Liver (tissue), 9 donors: ENCODE data around the gene AKAP13. TPM values are rescaled to one million over a fixed set of nuclear protein-coding genes. Genes with fewer than 3 reads are reported as not detected.

Experiments used
- DNase-seq: peaks from one replicate; pipeline ENCODE4 v3.0.0-alpha.2; 2017; ENCODE audit warnings: low spot score
- H3K27ac ChIP-seq, 2 donors: one replicate each; pipeline ENCODE4 v1.7.0; 2013; ENCODE audit warnings: inconsistent platforms in 2 of 2, low read length in 2 of 2, control low read depth in 1 of 2, low read depth in 1 of 2, mild to moderate bottlenecking in 1 of 2
- H3K27me3 ChIP-seq, 4 donors: one replicate each; pipeline versions ENCODE4 v1.6.1 to v1.7.0; 2013; ENCODE audit warnings: low read length in 3 of 4, inconsistent platforms in 1 of 4, mild to moderate bottlenecking in 1 of 4, moderate library complexity in 1 of 4; ENCODE audit not compliant: control insufficient read depth in 4 of 4, insufficient read depth in 4 of 4
- H3K36me3 ChIP-seq, 4 donors: one replicate each; pipeline versions ENCODE4 v1.6.1 to v1.7.0; 2013; ENCODE audit warnings: low read length in 3 of 4, mild to moderate bottlenecking in 3 of 4, low read depth in 1 of 4, moderate library complexity in 1 of 4; ENCODE audit not compliant: control insufficient read depth in 4 of 4, insufficient read depth in 3 of 4
- H3K4me1 ChIP-seq, 4 donors: one replicate each; pipeline versions ENCODE4 v1.6.1 to v1.7.0; 2013; ENCODE audit warnings: low read length in 3 of 4, mild to moderate bottlenecking in 3 of 4, moderate library complexity in 1 of 4; ENCODE audit not compliant: control insufficient read depth in 4 of 4, insufficient read depth in 4 of 4
- H3K4me3 ChIP-seq, 3 donors: one replicate each; pipeline versions ENCODE4 v1.6.1 to v1.7.0; 2013; ENCODE audit warnings: low read length in 3 of 3, control low read depth in 1 of 3, low read depth in 1 of 3, mild to moderate bottlenecking in 1 of 3
- H3K9ac ChIP-seq, 2 donors: one replicate each; pipeline ENCODE4 v1.7.0; 2013; ENCODE audit warnings: low read length in 2 of 2, mild to moderate bottlenecking in 2 of 2, moderate library complexity in 2 of 2, control low read depth in 1 of 2, low read depth in 1 of 2
- H3K9me3 ChIP-seq, 4 donors: one replicate each; pipeline versions ENCODE4 v1.6.1 to v1.7.0; 2013; ENCODE audit warnings: low read length in 3 of 4; ENCODE audit not compliant: control insufficient read depth in 4 of 4
- EGR1 ChIP-seq, 2 donors: IDR thresholded peaks; 2 replicates each; pipeline ENCODE4 v1.6.1; 2016 to 2018; ENCODE audit warnings: antibody characterized with exemption in 2 of 2, low read depth in 2 of 2
- FOXA1 ChIP-seq: IDR thresholded peaks from 2 replicates; pipeline ENCODE4 v1.6.1; 2016; ENCODE audit warnings: antibody characterized with exemption
- GABPA ChIP-seq, 2 donors: IDR thresholded peaks in 1 of 2; conservative IDR thresholded peaks in 1 of 2; 2 replicates each; pipeline ENCODE4 v1.6.1; 2016; ENCODE audit warnings: antibody characterized with exemption in 2 of 2, mild to moderate bottlenecking in 1 of 2, moderate library complexity in 1 of 2
- JUND ChIP-seq, 2 donors: IDR thresholded peaks; 2 replicates each; pipeline ENCODE4 v1.6.1; 2016; ENCODE audit warnings: antibody characterized with exemption in 2 of 2
- NR2F2 ChIP-seq: IDR thresholded peaks from 2 replicates; pipeline ENCODE4 v1.6.1; 2016; ENCODE audit warnings: antibody characterized with exemption
- RAD21 ChIP-seq, 2 donors: IDR thresholded peaks; 2 replicates each; pipeline ENCODE4 v1.6.1; 2016; ENCODE audit warnings: antibody characterized with exemption in 2 of 2, mild to moderate bottlenecking in 2 of 2
- RXRA ChIP-seq, 2 donors: IDR thresholded peaks; 2 replicates each; pipeline ENCODE4 v1.6.1; 2017 to 2018; ENCODE audit warnings: antibody characterized with exemption in 2 of 2, mild to moderate bottlenecking in 1 of 2
- SP1 ChIP-seq: IDR thresholded peaks from 2 replicates; pipeline ENCODE4 v1.6.1; 2018; ENCODE audit warnings: antibody characterized with exemption, mild to moderate bottlenecking
- TAF1 ChIP-seq: conservative IDR thresholded peaks from 2 replicates; pipeline ENCODE4 v1.6.1; 2016; ENCODE audit warnings: antibody characterized with exemption, mild to moderate bottlenecking
- YY1 ChIP-seq: IDR thresholded peaks from 2 replicates; pipeline ENCODE4 v1.6.1; 2016; ENCODE audit warnings: antibody characterized with exemption, mild to moderate bottlenecking
- WGBS: extraction: QIAGEN DNeasy Blood & Tissue Kit; methylation state at CpG from one replicate; pipeline ENCODE4 v1.1.7; 2013; 5-methylcytosine and 5-hydroxymethylcytosine counted together
- polyA plus RNA-seq, 2 donors: library from polyadenylated mRNA; stranded (reverse) in 1 of 2; unstranded in 1 of 2; fragments of 200-250 nt in 1 of 2; fragments of >200 nt in 1 of 2; fragmentation: Nextera tagmentation in 1 of 2; extraction: Ambion mirVana in 1 of 2; gene quantifications; one replicate each; pipeline versions ENCODE4 v1.2.1 to v1.2.3, GENCODE V29; 2013 to 2015
- total RNA-seq, 2 donors: library from RNA; depleted of rRNA; stranded (reverse); fragments of >200 nt; gene quantifications; one replicate each; pipeline ENCODE4 v1.2.3, GENCODE V29; 2014
- TF ChIP-seq, protein P1 (sequence below): fragments of 150-350 bp; IDR thresholded peaks from 2 replicates; pipeline ENCODE4 v1.5.1; 2017; ENCODE audit warnings: improper control_type of control experiment, low read depth, low read length; ENCODE audit not compliant: missing input control
- TF ChIP-seq, protein P2 (sequence below): IDR thresholded peaks from 2 replicates; pipeline ENCODE4 v1.6.1; 2016; ENCODE audit warnings: antibody characterized with exemption
- TF ChIP-seq, protein P3 (sequence below): IDR thresholded peaks from 2 replicates; pipeline ENCODE4 v1.6.1; 2016; ENCODE audit warnings: antibody characterized with exemption, mild to moderate bottlenecking
- TF ChIP-seq, protein P4 (sequence below): IDR thresholded peaks from 2 replicates; pipeline ENCODE4 v1.6.1; 2016; ENCODE audit warnings: antibody characterized with exemption
- donor health status: healthy.
- donor health status: healthy.
- donor health status: healthy.
- donor health status: healthy.
- donor health status: healthy.

AKAP13 gene
- total and polyA plus RNA-seq, 4 donors: 18.6 to 92.3 (median 37.4) TPM

DNA sequence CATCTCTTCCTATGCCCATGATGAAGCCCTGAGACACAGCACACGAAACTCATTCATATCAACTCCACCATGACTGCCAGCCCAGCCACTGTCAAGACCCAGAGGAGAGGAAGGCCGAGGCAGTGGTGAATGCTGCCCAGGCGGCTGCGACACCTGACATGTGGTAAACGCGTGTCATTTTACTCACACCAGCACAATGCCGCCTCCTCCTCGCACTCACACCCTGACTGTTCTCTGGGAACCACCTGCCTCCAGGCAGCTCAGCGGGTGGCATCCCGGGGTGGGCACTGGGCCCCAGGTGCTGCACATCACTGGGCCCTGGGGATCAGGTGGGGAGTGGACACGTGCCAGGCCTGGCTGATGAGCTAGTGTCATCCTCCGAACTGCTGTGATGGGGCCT lies 392.8 kb downstream of the AKAP13 start:
- 93% methylated on average over 12 of the region's 12 CpGs for WGBS
- H3K9ac ChIP-seq: no peak overlapping the region
- H3K9me3 ChIP-seq: no peaks in the 10 kb centered on the region
- H3K27ac ChIP-seq: peak overlapping the region; percentile 75 to 85
- H3K4me1 ChIP-seq: peaks cover 12 to 51% (median 37%) of the 10 kb centered on the region in 4 donors
- DNase-seq: no peak
- no peak overlapping the region for H3K4me3 ChIP-seq
- H3K36me3 ChIP-seq: peaks cover 0 to 5% (median 0%) of the 10 kb centered on the region in 4 donors
- TF ChIP-seq, protein P1, sequence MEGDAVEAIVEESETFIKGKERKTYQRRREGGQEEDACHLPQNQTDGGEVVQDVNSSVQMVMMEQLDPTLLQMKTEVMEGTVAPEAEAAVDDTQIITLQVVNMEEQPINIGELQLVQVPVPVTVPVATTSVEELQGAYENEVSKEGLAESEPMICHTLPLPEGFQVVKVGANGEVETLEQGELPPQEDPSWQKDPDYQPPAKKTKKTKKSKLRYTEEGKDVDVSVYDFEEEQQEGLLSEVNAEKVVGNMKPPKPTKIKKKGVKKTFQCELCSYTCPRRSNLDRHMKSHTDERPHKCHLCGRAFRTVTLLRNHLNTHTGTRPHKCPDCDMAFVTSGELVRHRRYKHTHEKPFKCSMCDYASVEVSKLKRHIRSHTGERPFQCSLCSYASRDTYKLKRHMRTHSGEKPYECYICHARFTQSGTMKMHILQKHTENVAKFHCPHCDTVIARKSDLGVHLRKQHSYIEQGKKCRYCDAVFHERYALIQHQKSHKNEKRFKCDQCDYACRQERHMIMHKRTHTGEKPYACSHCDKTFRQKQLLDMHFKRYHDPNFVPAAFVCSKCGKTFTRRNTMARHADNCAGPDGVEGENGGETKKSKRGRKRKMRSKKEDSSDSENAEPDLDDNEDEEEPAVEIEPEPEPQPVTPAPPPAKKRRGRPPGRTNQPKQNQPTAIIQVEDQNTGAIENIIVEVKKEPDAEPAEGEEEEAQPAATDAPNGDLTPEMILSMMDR: no peak
- no peak for TF ChIP-seq YY1
- no peak for TF ChIP-seq RAD21 (IDR thresholded peaks at IDR 0.05)
- no peaks in the 10 kb centered on the region for H3K27me3 ChIP-seq

DNA sequence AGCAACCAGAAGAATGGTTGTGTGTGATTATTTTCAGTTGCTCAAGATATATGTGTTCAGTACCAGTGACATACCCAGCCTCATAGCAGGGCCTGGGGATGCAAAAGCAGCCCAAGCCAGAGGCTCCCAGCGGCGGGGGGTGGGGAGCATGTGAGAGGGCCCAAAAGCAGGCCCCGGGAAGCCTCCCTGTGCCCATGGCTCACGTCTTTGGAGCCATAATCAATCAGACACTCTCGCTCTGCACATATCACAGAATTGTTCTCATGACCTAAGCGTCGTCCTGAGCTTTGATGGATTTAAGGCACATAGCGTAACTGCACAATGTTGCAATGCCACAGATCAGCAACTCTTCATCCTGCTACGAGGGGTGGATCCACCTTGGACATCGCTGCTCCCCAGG lies 393.6 kb downstream of the AKAP13 start:
- Histone ChIP-seq H3K27ac (no peak overlapping the region), H3K27me3 (no peaks in the 10 kb centered on the region), H3K9me3 (no peaks in the 10 kb centered on the region), H3K9ac (no peak overlapping the region), H3K36me3 (peaks cover 0 to 3% (median 0%) of the 10 kb centered on the region in 4 donors), H3K4me1 (peaks cover 12 to 53% (median 39%) of the 10 kb centered on the region in 4 donors), H3K4me3 (no peak overlapping the region)
- no peak for DNase-seq
- TF ChIP-seq TAF1 (no peak), EGR1 (IDR thresholded peaks at IDR 0.05; ENCODE audit: low read depth in 2 of 2) (no peak), NR2F2 (no peak), JUND (IDR thresholded peaks at IDR 0.05) (no peak), GABPA (IDR thresholded peaks at IDR 0.05 in 1 of 2, conservative IDR thresholded peaks at IDR 0.05 in 1 of 2) (no peak), RAD21 (IDR thresholded peaks at IDR 0.05) (no peak), SP1 (no peak), FOXA1 (no peak), RXRA (IDR thresholded peaks at IDR 0.05) (no peak)
- TF ChIP-seq, protein P2, sequence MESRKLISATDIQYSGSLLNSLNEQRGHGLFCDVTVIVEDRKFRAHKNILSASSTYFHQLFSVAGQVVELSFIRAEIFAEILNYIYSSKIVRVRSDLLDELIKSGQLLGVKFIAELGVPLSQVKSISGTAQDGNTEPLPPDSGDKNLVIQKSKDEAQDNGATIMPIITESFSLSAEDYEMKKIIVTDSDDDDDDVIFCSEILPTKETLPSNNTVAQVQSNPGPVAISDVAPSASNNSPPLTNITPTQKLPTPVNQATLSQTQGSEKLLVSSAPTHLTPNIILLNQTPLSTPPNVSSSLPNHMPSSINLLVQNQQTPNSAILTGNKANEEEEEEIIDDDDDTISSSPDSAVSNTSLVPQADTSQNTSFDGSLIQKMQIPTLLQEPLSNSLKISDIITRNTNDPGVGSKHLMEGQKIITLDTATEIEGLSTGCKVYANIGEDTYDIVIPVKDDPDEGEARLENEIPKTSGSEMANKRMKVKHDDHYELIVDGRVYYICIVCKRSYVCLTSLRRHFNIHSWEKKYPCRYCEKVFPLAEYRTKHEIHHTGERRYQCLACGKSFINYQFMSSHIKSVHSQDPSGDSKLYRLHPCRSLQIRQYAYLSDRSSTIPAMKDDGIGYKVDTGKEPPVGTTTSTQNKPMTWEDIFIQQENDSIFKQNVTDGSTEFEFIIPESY: no peak
- TF ChIP-seq, protein P3, sequence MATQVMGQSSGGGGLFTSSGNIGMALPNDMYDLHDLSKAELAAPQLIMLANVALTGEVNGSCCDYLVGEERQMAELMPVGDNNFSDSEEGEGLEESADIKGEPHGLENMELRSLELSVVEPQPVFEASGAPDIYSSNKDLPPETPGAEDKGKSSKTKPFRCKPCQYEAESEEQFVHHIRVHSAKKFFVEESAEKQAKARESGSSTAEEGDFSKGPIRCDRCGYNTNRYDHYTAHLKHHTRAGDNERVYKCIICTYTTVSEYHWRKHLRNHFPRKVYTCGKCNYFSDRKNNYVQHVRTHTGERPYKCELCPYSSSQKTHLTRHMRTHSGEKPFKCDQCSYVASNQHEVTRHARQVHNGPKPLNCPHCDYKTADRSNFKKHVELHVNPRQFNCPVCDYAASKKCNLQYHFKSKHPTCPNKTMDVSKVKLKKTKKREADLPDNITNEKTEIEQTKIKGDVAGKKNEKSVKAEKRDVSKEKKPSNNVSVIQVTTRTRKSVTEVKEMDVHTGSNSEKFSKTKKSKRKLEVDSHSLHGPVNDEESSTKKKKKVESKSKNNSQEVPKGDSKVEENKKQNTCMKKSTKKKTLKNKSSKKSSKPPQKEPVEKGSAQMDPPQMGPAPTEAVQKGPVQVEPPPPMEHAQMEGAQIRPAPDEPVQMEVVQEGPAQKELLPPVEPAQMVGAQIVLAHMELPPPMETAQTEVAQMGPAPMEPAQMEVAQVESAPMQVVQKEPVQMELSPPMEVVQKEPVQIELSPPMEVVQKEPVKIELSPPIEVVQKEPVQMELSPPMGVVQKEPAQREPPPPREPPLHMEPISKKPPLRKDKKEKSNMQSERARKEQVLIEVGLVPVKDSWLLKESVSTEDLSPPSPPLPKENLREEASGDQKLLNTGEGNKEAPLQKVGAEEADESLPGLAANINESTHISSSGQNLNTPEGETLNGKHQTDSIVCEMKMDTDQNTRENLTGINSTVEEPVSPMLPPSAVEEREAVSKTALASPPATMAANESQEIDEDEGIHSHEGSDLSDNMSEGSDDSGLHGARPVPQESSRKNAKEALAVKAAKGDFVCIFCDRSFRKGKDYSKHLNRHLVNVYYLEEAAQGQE: no peak
- TF ChIP-seq, protein P1: no peak
- TF ChIP-seq, protein P4, sequence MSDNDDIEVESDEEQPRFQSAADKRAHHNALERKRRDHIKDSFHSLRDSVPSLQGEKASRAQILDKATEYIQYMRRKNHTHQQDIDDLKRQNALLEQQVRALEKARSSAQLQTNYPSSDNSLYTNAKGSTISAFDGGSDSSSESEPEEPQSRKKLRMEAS: no peak
- 94% methylated on average over 10 of the region's 10 CpGs for WGBS
